GM19455 (cell line): ENCODE data around the gene MGLL.

Source experiments
- ATAC-seq: cut with Tn5 transposase; IDR thresholded peaks from one replicate; pipeline ENCODE4 v1.9.1; 2021; ENCODE audit not compliant: unreplicated experiment

The MGLL gene

DNA sequence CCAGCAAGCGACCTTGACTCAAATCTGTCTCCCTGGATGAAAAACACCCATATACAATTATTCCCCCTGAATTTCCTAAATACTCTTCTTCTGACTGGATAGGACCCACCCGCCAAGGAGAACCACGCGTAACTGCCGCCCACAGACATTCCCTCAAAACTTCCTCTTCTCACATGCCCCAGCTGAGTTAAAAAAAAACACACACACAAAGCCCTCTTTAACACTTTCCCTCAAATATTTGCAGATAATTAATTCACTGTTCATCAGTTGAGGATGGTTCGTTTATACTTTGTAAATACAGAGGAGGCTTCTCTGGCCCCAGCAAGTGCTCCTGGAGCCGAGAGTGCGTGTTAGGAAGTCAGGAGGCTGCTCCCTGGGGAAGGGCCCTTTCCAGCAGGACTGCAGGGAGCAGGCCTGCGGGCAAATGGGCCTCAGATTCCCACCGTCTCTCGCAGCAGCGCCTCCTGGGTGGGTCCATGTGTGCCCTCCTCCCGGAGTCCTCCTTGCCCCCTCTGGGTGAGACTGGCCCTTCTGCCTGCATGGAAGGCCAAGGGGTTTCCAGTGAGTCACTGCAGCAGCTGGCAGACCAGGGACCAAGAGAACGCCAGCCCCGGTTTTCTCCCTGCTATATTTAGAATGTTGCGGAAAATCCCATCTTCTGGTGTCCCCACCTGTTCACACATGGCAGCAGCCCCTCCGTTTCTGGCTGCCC is 46.8 kb downstream of the MGLL start:
- no peak for ATAC-seq

DNA sequence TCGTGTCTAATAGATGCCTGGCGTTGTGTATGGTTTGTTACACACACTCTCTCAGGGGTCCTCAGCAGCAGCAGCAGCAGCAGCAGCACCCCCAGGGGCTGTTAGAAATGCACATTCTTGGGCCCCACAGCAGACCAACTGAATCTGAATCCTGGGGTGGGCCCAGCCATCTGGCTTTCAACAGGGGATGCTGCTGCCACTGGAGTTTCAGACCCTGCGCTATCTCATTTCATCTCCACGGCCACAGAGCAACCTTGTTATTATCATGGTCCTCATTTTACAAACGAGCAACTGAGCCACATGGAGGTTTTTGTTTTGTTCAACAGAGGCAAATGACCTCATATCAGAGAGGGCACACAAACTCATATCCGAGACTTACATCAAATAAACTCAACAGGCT is 47.7 kb downstream of the MGLL start:
- ATAC-seq: no peak

DNA sequence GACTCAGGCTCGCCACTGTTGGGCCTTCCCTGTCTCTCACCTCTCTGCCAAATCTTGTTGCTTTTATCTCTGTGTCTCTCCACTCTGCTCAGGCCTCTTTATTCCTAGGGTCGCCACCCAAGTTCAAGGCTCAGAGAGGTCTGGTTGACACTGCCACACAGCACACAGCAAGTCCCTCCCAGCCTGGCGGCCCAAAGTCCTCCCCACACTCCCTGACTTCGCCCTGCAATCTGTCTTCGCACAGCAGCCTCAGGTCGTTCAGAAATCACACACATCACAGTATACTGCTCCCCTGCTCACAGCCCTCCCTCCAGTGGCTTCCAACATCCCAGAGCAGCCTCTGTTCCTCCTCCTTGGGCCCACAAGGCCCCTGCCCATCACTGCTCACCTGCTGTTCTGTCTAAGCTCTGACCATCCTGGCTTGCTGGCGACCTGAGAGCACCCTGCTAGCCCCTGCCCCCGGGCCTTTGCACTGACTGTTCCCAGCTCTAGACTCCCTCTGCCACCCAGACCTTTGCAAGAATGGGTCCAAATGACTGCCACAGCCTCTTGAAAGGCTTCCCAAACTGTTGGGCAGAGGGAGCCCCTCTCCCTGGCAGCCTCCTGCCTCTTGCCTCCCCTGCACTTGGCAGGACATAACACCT is 48.4 kb downstream of the MGLL start:
- no peak for ATAC-seq

DNA sequence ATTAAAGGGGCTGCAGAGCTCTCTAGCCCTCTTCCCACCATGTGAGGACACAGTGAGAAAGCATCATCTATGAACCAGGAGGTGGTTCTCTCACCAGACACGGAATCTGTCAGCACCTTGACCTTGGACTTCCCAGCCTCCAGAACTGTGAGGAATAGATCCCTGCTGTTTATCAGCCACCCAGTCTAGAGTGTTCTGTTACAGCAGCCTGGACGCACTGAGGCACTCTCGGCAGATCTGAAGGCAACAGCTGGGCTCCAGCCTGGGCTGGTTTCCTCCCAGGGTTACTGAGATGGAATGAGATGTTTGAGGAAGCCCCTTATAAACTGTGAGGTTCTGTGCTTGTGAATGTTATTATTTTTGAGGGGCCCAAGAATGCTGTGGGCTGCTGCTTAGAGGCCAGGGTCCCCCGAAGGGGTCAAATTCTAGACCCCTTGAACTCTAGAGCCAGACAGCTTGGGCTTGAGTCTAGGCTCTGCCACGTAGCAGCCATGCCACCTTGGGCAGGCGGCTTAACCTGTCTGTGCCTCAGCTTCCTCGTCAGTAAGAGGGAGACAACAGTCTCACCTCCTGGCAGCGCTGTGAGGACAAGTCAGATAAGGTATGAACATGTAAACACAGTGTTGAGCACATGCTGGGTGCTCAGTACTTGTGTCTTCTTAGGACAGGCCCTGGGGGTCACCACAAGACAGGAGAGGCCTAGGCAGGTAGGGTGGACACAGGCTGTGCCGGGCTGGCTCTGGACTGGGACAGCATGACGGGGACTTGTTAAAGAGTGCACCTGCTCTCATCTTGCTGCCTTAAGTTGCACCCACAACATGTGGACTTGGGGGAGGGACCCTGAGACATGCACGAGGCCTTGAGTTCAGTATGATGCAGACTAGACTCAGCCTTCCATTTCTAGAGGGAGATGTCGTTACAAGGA is 49.2 kb downstream of the MGLL start:
- no peak for ATAC-seq

DNA sequence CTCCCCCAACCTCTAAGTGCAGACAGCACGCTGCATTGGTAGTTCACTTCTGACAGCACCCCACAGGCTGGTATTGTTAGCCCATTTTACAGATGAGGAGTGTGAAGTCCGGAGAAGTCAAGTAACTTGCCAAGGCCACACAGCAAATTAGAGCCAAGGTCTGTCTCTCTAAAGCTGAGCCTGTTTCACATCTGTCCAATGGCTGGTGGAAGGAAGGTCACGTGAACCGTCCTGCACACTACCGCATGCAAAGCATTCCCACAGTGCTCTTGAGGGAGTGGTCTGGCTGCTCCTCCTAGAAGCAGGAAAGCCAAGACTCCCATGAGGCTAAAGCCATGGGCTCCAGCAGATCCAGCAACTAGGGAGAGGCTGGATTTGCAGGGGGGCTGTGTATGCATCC is 50.0 kb downstream of the MGLL start:
- no peak for ATAC-seq

DNA sequence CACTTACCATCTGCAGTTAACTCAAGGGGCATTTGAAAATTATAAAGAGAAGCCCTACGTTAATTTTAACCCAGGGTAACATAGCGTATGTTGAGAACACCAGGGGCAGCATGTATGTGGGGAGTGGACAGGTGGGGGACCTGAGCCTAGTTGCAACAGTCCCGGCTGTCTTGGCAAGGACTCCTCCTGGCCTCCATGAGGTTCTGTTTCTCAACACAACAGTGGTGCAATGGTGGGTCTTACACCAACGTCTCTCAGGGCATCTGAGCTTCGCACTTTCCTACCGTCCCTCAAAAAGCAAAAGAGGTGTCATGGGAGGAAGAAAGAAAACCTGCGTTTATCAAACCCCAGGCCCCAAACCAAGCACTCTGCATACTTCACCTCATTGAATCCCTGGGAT is 50.6 kb downstream of the MGLL start:
- no peak for ATAC-seq

DNA sequence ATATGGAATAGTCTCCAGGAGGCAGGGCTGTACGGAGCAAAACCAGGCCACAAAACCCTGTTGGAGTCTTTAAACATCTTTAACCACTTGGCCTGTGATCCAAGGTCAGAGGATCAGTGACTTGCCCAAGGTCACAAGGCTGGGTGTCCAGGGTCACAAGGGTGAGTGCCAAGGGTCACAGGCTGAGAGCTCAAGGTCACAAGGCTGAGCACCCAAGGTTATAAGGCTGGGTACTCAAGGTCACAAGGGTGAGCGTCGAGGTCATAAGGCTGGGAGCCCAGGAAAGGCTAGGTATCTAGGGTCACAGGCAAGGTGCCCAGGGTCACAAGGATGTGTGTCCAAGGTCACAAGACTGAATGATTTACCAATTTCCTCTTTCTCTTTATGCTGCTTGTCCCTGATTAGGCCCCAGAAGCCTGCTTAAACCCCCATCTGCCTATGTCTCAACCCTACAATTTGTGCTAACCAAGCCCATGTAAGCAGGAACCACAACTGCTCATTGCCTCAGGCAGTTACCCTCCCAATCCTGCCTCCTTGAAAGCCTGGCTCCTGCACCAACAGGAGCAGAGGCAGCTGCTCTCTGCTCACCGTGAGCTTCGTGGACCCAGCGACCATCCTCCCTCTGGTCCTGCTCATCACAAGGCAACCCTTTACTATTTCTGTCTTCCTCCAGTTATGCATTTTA is 51.5 kb downstream of the MGLL start:
- no peak for ATAC-seq

DNA sequence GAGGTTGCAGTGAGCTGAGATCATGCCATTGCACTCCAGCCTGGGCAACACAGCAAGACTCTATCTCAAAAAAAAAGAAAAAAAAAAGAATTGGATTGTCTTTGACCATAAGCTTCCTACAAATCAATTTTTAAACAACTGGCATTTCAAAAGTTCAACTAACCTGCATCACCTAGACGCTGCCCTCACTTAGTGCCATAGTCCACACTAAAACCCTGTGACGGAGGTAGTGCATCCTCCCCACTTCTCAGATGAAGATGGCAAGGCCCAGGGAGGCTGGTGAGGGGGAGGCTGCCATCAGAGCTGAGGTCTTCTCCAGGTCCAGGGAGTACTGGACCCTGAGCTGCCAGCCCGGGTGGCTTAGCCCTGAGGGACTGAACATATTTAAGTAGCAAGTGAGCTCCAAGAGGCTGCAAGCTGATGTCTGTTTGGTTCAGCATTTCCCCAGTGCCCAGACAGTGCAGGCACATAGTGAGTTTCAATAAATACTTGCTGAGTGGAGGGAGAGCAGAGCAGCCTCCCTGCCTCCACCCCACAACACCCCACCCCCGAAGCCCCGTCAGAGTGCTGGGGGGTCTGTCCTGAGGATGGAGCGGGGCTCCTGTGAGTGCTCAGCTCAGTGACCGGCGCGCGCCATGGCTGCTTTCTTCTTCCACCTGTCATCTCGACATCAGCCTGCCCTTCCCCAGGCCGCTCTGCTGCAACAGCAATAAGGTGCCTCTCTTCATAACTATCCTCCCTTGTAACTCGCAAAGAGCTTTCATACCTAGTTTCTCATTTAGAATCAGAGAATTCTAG is 52.8 kb downstream of the MGLL start:
- no peak for ATAC-seq

DNA sequence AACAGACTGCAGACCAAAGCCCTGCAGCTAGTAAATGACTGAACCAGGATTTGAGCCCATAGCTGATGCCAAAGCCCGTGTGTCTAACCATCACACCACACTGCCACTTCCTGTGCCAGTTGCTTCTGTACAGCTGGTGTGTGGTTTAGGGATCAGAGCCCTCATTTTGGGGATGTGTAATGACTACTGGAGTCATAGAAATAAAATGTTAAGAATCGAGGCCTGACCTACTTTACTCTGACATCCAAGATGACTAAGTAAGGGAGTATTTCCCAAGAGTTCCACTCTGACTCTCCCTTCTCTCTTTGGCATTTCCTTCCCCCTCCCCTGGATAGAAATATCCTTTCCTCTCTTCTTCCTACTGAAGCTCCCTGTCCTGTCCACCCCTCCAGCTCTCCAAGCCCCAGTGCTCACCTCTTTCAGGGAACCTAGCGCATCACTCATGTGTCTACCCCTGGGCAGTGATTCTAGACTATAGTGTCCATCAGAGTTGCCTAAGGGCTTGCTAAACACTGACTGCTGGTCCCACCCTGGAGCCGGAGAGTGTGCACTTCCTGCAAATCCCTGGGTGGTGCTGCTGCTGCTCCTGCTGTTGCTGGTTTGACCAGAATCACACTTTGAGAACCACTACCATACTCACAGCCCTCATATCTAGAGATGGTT is 53.8 kb downstream of the MGLL start:
- no peak for ATAC-seq

DNA sequence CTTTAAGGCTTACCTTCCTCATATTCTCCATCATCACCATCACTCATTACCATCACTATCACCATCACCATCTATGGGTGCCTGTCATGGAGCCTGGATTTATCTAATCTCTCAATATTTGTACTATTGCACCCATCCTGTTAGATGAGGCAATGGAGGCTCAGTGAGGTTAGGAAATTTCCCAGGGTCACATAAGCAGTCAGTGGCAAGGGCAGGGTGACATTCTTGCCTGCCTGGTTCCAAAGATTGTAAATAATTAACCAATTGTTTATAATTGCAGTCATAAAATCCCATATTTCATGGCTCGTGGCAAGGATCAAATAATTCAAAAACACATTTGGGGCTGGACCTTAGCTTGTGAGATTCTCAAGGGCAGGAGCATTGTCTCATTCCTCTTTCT is 55.2 kb downstream of the MGLL start:
- no peak for ATAC-seq

DNA sequence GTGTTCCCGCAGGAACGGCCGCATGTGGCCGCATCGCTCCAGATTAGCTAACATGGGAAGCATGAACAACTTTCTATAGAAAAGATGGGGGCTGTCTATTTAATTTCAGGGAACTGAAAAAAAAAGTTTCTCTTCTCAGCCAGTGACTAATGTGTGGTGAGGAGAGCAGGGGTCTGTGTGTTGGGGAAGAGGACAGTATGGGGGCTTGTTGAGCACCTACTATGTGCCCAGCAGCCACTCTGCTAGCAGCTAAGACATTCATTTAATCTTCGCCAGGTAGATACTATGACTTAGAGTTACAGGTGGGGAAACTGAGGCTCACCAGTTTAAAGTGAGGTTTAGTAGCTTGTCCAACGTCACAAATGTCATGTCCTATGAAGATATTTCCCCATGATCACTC is 56.6 kb downstream of the MGLL start:
- no peak for ATAC-seq

DNA sequence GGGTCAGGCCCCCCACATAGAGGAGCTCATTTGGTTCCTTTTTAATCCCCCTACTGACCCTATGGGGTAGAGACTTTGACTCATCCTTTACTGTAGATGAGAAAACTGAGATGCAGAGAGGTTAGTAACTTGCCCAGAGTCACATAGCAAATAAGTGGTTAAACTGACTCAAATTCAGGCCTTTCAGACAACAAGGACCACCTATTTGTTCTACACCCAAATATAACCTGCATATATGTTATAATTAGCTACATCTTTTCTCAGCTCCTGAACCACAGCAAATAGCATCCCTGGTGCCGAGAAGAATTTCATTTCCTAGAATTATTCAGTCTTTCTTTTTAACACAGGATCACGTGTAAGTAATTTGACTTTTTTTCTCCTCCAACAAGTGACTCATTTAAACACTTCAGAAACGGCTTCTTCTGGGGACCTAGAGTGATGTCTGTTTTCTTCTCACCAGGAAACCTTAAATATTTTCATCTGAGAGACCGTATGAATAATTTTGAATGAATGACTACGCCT is 57.4 kb downstream of the MGLL start:
- ATAC-seq: no peak

DNA sequence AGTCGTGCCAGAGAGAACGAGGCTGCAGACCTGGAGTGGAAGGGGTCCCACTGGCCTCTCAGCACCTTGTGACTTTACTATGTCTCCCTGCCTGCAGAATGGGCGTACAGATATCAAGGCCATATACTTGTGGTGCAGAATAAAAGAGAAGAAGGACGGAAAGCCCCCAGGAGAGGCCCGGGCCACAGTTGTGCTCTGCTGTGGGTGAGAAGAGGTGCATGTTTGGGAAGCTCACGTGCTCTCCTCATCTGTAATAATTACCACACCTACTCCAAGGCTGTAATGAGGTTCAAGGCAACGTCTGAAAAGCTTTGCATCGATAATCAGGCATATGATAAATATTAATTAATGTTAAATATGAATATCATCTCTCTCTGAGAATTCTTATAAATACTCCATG is 58.0 kb downstream of the MGLL start:
- ATAC-seq: no peak

DNA sequence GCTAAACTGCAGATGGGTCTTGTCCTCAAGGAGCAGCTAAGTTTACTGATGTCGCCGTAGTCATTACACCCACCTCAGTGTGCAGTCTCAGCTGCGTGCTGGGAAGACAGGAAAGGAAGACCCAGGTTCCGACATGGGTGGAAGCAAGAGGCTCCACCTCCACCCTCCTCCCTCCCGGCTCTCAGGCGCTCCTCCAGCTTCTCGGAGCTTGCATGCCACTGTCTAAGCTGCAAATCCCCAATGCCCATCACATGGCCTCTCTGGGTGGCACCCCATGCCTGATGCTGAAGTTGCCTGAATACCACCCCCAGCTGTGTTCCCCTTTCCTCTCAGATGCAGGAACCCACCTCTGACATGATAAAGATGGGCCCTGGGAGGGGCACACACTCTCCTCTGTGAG is 58.5 kb downstream of the MGLL start:
- no peak for ATAC-seq

DNA sequence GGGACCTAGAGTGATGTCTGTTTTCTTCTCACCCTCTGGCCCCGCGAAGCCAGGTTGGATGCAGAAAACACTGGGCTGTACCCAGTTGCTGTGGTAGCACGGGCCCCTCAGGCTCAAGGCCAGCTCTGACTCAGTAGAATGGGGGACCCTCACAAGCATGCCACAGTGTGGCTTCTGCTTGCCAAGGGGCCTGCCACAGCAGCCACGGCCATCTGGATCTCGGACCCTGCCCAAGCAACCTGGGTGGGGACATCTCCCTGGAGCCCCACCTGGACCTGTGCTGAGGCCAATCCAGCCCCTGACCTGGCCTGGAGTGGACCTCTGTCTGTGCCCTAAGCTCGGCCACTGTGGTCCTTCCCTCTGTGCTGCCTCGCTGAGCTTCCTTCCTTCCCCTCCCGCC is 59.0 kb downstream of the MGLL start:
- no peak for ATAC-seq

DNA sequence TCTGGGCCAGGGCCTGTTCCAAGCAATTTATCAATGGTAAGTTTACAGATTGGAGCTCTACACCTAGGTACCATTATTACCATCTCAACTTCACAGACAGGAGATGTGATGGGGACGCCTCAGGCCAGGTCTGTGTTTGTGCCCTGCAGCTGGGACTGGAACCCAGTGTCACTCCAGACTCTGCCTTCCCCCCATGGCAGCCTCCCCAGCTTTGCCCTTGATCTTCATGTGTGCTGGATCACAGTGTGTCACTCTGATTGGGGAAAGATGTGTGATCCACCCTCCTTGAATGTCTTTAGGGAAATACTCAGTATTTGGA is 59.6 kb downstream of the MGLL start:
- ATAC-seq: no peak

DNA sequence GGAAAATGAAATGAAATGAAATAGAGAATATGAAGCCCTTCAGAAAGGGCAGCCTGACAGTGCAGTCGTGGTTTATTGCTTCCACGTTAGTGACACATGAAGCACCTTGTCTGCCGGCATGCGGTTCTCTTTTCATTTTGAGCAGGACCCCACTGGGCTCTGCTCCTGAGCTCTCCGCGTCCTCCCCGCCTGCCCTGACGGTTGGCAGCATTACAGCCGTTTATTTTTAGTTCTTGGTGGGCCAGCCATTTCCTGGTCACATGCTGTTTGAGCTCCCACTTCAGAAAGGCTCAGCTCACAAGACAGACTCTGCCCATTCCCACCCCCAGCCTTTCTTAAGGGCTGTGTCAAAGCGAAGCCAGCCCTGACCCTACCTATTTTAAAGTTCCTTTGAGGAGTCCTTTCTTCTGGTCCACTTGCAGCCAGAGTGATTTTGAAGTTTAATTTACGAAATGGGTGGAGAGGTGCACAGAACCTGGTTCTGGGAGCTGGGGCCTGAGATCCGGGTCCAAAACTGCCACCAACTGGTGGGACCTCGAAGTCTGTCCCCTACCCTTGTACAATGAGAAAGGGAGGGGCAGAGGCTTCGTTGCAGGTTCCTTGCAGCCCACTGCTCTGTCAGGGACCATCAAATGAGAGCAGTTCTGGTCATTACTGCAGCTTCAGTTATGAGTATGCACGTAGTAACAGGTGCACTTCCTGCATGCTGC is 60.1 kb downstream of the MGLL start:
- ATAC-seq: peak; percentile 61

DNA sequence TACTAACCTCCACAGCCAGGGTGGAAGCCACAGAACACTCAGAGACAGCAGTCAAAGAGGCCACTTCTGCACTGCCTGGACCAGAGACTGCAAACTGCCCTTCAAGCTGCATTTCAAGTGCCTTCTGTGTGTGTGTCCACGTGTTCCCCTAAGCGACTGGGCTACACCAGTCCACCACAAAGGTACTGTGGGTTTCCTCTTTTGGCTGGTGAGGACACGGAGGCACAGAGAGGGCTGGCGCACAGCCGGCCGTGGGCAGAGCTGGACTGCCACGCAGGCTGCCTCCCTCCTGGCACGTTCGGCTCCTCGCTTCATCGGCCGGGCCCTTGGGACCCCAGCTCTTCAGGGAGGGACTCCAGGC is 60.9 kb downstream of the MGLL start:
- ATAC-seq: no peak

DNA sequence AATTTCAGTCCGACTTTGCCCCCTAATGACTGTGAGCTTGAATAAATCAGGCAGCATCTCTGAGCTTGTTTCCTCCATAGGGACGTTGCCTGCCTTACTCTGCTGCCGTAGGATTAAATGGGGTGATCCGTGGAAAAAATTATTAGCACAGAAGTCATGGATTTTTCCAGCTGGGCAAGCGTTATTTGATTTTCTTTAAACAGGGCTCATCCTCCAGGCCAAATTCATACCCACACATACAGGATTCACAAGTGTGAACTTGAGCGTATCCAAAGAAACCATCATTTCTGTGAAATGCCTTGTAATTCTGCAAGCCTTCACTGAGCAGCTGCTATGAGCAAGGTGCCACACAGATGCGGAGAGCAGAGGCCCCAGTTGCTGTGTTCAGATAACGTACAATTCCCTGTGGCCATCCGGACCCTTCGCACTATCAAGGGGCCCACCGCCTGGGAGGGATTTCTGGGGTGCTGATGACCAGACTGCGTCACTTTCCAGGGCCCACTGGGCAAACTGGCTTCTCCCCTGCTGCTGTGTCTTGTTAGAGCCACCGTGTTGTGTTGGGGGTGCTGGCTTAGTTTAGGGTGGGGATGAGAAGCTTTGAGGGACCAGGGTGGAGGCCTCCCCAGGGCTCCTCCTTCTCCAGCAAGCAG is 61.4 kb downstream of the MGLL start:
- ATAC-seq: no peak
